OCI-LY3 (cell line): ENCODE results near the gene SECTM1.

Experiments
- H2AFZ ChIP-seq: fragments of 200-600, 300-600 bp; shearing (Covaris generic); 2 replicates; pipeline ENCODE4 v1.6.0; 2014; ENCODE audit warnings: antibody characterized with exemption, low read depth, low read length
- H3K27ac ChIP-seq: fragments of 200-600, 300-600 bp; sonication (generic); 2 replicates; pipeline ENCODE4 v1.5.1; 2014; ENCODE audit warnings: mild to moderate bottlenecking, low read length, moderate library complexity, mixed read lengths
- H3K27me3 ChIP-seq: fragments of 200-600, 300-600 bp; sonication (generic); 2 replicates; pipeline ENCODE4 v1.6.1; 2014; ENCODE audit warnings: low read depth, low read length, mixed read lengths
- H3K36me3 ChIP-seq: fragments of 200-600, 300-600 bp; sonication (generic); replicated peaks from 2 replicates; pipeline ENCODE3; 2014; ENCODE audit warnings: low read depth, low read length, mixed read lengths
- H3K4me1 ChIP-seq: fragments of 300-600, 200-600 bp; sonication (generic); 2 replicates; pipeline ENCODE4 v1.6.1; 2014; ENCODE audit warnings: low read length, mixed read lengths
- H3K4me2 ChIP-seq: fragments of 200-600, 300-600 bp; sonication (generic); 2 replicates; pipeline ENCODE4 v1.6.1; 2014; ENCODE audit warnings: low read length, mixed read lengths
- H3K4me3 ChIP-seq: fragments of 300-600, 200-600 bp; sonication (generic); 2 replicates; pipeline ENCODE4 v1.5.1; 2014; ENCODE audit warnings: antibody characterized with exemption, mild to moderate bottlenecking, low read length, moderate library complexity
- H3K79me2 ChIP-seq: fragments of 300-600, 200-600 bp; shearing (Covaris generic); 2 replicates; pipeline ENCODE4 v1.6.1; 2014; ENCODE audit warnings: mild to moderate bottlenecking, low read length, mixed read lengths
- H3K9ac ChIP-seq: fragments of 300-600, 200-600 bp; shearing (Covaris generic); 2 replicates; pipeline ENCODE4 v1.6.0; 2014; ENCODE audit warnings: mild to moderate bottlenecking, low read length, moderate library complexity
- H3K9me3 ChIP-seq: fragments of 200-600, 300-600 bp; shearing (Covaris generic); 2 replicates; pipeline ENCODE4 v1.6.1; 2014; ENCODE audit warnings: low read length, mixed read lengths; ENCODE audit not compliant: insufficient read depth
- H4K20me1 ChIP-seq: fragments of 200-600, 300-600 bp; sonication (generic); 2 replicates; pipeline ENCODE4 v1.6.1; 2016; ENCODE audit warnings: low read length, mixed read lengths; ENCODE audit not compliant: insufficient read depth
- EZH2phosphoT487 ChIP-seq: fragments of 200-600 bp; shearing (Covaris generic); IDR thresholded peaks from 2 replicates; pipeline ENCODE4 v1.6.1; 2018; ENCODE audit warnings: antibody characterized with exemption, mixed run types, low read depth
- TF ChIP-seq, protein P1 (sequence below): fragments of 200-600, 300-600 bp; sonication (generic); IDR thresholded peaks from 2 replicates; pipeline ENCODE4 v1.5.1; 2014; ENCODE audit warnings: antibody characterized with exemption, low read length, low read depth

Gene SECTM1

GRCh38 chr17:82281502-82282238, 51.9 kb downstream of the SECTM1 start:
- no peaks in the 10 kb centered on the region for H3K27me3 ChIP-seq
- no peaks in the 10 kb centered on the region for H4K20me1 ChIP-seq
- no peak overlapping the region for H3K4me2 ChIP-seq
- peaks cover 12% of the 10 kb centered on the region for H3K4me1 ChIP-seq
- no peaks in the 10 kb centered on the region for H3K36me3 ChIP-seq
- TF ChIP-seq, protein P1, sequence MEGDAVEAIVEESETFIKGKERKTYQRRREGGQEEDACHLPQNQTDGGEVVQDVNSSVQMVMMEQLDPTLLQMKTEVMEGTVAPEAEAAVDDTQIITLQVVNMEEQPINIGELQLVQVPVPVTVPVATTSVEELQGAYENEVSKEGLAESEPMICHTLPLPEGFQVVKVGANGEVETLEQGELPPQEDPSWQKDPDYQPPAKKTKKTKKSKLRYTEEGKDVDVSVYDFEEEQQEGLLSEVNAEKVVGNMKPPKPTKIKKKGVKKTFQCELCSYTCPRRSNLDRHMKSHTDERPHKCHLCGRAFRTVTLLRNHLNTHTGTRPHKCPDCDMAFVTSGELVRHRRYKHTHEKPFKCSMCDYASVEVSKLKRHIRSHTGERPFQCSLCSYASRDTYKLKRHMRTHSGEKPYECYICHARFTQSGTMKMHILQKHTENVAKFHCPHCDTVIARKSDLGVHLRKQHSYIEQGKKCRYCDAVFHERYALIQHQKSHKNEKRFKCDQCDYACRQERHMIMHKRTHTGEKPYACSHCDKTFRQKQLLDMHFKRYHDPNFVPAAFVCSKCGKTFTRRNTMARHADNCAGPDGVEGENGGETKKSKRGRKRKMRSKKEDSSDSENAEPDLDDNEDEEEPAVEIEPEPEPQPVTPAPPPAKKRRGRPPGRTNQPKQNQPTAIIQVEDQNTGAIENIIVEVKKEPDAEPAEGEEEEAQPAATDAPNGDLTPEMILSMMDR = no peak
- no peak for TF ChIP-seq EZH2phosphoT487
- no peak overlapping the region for H3K9ac ChIP-seq
- H3K79me2 ChIP-seq = no peaks in the 10 kb centered on the region
- H3K4me3 ChIP-seq = no peak overlapping the region
- no peak overlapping the region for H2AFZ ChIP-seq
- H3K27ac ChIP-seq = no peak overlapping the region
- H3K9me3 ChIP-seq = no peaks in the 10 kb centered on the region

GRCh38 chr17:82281076-82281475, 52.5 kb downstream of the SECTM1 start:
- Histone ChIP-seq H3K4me3 (no peak overlapping the region), H3K9me3 (no peaks in the 10 kb centered on the region), H4K20me1 (no peaks in the 10 kb centered on the region), H3K4me1 (peaks cover 12% of the 10 kb centered on the region), H3K79me2 (no peaks in the 10 kb centered on the region), H3K9ac (no peak overlapping the region), H3K36me3 (no peaks in the 10 kb centered on the region), H3K4me2 (no peak overlapping the region), H3K27ac (no peak overlapping the region), H3K27me3 (no peaks in the 10 kb centered on the region), H2AFZ (no peak overlapping the region)
- no peak for TF ChIP-seq EZH2phosphoT487
- TF ChIP-seq, protein P1 = no peak

GRCh38 chr17:82280537-82280936, 53.0 kb downstream of the SECTM1 start:
- Histone ChIP-seq H3K4me2 (no peak overlapping the region), H3K27me3 (0 out of 2 replicates have a peak, but pooled peaks cover 3% of the 10 kb centered on the region), H3K27ac (no peak overlapping the region), H3K79me2 (no peaks in the 10 kb centered on the region), H4K20me1 (no peaks in the 10 kb centered on the region), H3K9ac (no peak overlapping the region), H3K4me3 (no peak overlapping the region), H3K4me1 (peaks cover 12% of the 10 kb centered on the region), H3K9me3 (no peaks in the 10 kb centered on the region), H3K36me3 (no peaks in the 10 kb centered on the region), H2AFZ (no peak overlapping the region)
- no peak for TF ChIP-seq EZH2phosphoT487
- TF ChIP-seq, protein P1 = no peak

DNA sequence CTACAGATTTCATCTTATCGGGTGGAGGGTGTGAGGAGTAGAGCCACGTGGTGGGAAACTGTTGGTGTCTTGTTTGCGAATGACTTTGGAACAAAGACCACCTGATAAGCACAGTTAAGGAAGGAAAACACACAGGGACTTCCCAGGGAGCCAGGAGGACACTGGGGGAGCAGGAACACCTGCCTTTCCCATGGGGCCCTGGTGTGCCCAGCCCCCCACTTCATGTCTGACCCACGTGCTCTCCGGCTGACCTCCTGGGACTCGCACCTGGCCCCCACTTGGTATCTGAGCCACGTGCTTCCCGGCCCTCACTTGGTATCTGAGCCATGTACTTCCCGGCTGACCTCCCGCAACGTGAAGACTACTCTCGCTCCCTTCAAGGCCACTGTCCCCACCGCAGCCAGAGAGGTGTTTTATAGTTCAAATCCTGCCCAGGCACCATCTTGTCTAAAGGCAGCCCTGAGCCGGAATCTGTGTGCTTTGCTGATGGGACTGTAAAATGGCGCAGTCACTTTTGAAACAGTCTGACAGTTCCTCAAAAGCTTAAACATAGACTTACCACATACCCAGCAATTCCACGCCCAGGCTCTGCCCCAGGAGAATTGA, 54.7 kb downstream of the SECTM1 start:
- no peak overlapping the region; the same call in none of the 2 replicates for H3K4me2 ChIP-seq
- H3K79me2 ChIP-seq = no peaks in the 10 kb centered on the region
- H3K4me3 ChIP-seq = no peak overlapping the region
- TF ChIP-seq, protein P1 = no peak
- TF ChIP-seq EZH2phosphoT487 = no peak
- no peak overlapping the region for H3K9ac ChIP-seq
- no peaks in the 10 kb centered on the region for H4K20me1 ChIP-seq
- no peak overlapping the region for H2AFZ ChIP-seq
- H3K9me3 ChIP-seq = no peaks in the 10 kb centered on the region
- no peak overlapping the region for H3K27ac ChIP-seq
- peaks cover 13% of the 10 kb centered on the region; the same call in 1 of the 2 replicates for H3K27me3 ChIP-seq
- H3K4me1 ChIP-seq = peaks cover 16% of the 10 kb centered on the region
- no peaks in the 10 kb centered on the region for H3K36me3 ChIP-seq
